ENCODE data around the gene PKIB.
"Not testable (repeated sequence)": the region's sequence is repeated elsewhere in the genome, so short reads cannot be mapped to it uniquely, and the experiment has no call there.

Gene PKIB, protein sequence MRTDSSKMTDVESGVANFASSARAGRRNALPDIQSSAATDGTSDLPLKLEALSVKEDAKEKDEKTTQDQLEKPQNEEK

DNA sequence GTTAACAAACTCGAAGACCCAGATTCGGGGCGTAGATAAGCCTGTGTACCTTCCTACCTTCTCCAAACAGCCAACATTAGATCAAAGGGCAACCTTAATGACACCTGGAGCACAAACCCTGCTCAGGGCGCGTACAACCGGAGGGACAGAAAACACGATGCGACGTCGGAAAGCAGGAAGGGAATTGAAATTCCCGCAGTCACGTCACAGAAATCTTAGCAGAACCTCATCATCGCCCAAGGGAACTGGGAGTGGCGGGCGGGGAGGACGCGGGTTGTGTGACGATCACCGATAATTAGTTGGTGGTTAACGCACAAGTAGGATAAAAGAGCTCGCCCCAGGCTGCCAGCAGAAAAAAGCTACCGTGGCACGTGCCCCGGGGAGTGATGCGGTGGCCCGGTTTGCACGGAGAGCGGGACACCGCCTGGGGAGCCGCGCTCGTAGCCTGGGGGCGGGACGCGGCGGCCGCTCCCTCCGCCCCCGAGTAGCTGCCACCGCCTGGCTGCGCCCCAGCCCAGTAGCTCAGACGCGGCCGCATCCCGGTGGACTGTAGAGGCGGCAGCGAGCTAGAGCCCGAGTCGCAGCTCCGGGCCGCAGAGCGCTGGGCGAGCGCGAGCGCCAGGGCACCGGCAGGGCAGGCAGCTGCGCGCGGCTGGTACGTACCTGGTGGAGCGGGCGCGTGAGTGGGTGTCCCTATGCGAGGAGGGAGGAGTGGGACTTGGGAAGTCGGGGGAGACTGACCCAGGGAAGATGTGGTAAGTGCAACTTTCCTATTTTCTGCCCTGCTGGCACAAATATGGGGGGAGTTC, at the start of gene PKIB:
TSS of gene PKIB (plus strand) at position 525 of the 809 bp plus-strand sequence. CDS start 107,390 bp downstream, outside the sequence.
- in situ Hi-C loops (cut with MboI; ENCODE audit: low sequenced_read_pairs): no loop called here

DNA sequence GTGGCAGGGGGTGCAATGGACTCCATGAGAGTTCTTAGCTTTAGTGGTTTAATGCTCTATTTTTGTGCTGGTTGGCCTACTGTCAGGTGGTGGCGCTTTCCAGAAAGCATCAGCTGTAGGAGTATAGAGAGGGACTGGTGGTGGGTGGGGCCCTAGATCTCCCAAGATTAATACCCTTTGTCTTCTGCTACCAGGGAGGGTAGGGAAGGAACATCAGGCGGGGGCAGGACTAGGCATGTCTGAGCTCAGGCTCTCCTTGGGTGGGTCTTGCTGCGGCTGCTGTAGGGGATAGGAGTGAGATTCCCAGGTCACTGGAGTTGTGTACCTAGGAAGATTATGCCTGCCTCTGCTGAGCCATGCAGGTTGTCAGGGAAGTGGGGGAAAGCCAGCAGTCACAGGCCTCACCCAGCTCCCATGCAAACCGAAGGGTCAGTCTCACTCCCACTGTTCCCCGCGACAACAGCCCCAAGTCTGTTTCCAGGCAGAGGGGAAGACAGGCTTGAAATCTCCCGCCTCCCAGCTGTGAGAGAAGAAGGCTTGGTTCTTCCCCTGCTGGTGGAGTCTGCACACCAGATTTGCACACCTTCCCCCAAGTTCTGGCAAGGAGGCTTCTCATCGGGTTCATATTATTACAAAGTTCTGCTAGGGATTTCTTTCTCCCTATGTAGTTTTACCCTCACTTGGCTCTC, 46.7 kb upstream of the PKIB start:
- in situ Hi-C loops (cut with MboI; ENCODE audit: low sequenced_read_pairs): no loop called here

DNA sequence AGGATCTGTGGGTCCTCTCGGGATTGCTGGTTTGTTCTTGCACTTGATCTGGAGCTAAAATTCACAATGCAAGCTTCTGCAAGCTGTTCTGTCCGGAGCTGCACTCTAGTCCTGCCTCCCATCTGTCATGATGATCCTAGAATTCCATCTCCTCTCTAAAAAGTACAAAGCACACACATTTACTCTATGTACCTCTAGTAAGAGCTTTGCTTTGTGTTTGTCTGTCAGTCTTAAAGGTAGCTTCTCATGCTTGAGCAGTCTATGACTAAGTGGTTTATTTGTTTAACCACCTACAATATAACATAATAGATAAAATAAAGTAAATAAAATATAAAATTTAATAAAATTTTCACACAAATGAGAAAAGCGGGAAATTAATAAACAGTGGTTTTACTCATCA, 46.0 kb upstream of the PKIB start:
- in situ Hi-C loops (cut with MboI; ENCODE audit: low sequenced_read_pairs): no loop called here

DNA sequence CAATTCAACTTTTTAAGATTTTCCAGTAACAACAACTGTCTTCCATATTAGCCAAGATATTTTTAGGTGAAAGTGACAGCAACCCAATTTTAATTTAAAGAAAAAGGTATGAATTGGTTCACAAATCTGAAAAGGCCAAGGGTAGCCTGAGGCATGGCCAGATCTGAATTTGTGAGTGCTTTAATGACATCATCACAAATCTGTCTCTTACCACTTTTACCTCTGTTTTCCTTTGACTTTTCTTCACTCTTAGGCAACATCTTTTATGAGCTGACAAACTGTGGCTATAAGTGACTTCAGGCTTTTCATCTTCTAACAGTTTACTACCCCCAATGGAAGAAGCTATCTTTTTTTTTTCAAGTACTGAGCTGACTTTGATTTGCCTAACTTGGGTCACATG, 44.5 kb upstream of the PKIB start:
- in situ Hi-C loops (cut with MboI; ENCODE audit: low sequenced_read_pairs): no loop called here

DNA sequence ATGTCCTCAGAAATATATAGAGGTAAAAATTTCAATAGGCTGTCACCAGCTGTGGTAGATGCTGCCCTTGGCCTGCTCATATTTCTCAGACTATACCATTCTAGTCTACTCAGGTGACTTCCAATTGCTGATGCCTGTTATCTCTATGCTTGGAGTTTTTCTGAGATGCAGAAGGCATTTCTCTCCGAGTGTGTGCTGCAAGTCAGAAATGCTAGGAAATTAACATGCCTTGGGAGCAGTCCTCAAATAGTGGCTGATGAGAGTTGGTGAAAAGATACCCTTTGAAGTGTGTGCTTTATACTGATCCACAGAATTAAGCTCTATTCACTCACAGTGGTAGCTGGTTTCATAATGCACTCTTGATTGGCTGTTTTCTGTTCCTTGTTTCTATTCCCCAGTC, 43.2 kb upstream of the PKIB start:
- in situ Hi-C loops (cut with MboI; ENCODE audit: low sequenced_read_pairs): no loop called here

DNA sequence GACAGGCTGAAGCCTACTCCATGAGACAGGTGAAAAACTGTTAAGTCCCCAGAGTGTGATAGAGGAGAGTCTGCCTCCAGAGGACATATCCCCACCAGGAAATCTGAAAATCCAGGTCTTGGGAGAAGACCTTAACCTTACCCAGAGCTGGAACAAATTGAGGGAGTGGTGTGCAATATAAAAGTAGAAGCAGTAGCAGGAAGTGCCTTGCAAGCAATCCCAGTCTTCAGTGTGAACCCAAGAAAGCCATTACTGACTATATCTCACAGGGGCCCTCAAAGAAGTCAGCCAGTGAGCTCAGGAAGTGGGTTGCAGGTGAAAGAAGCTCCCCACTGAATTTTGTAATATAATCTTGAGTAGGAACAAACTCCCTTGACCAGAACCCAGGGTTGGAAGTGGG, 41.9 kb upstream of the PKIB start:
- in situ Hi-C loops (cut with MboI; ENCODE audit: low sequenced_read_pairs): no loop called here

DNA sequence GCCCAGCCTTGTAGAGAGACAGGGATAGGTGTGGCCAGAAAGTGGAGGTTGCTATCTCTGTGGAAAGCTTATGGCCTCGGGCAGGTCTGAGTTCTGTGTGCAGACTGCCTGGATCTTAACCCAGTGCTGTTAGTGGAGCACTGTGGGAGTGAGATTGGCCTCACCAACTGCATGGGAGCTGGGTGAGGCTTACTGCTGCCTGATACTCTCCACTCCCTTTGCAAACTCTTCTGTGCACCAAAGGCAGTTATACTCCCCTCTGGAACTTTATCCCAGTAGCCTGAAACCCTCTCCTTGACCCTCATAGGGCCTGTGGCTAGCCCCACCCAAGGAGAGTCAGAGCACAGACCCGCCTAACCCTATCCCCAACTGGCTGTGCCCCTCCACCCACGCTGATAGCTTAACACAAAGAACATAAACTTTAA, 41.4 kb upstream of the PKIB start:
- in situ Hi-C loops (cut with MboI; ENCODE audit: low sequenced_read_pairs): no loop called here

DNA sequence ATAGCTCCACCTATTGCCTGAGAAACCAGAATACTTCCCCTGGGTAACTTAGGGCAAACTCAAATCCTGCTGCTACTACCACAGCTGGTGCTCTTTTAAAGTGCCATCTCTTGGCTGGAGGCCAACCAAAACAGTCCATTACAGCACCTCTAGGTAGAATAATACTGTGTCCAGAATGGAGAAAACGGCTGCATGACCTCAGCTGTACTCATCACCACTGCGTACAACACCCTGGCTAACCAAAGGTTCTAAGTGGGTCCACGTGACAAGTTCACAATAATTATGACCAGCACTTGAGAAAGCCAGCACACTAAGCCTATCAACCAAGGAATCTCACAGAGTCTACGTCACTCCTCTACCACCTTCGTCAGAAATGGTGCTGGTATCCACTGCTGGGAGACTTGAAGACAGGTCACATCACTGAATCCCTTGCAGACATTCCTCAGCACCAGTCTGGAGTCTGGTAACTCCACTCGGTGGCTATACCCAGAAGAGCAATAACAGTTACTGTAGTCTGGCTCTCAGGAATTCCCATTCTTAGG, 40.9 kb upstream of the PKIB start:
- in situ Hi-C loops (cut with MboI; ENCODE audit: low sequenced_read_pairs): no loop called here

DNA sequence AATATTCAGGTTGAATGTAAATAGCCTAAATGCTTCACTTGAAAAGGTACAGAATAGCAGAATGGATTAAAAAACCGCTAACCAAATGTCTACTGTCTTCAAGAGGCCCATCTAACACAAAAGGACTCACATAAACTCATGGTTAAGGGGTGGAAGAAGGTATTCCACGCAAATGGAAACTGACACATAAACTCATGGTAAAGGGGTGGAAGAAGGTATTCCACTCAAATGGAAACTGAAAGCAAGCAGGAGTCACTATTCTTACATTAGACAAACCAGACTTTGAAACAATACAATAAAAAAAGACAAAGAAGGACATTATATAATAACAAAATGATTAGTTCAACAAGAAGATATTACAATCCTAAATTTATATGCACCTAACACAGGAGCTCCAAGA, 38.3 kb upstream of the PKIB start:
- in situ Hi-C loops (cut with MboI; ENCODE audit: low sequenced_read_pairs): no loop called here

DNA sequence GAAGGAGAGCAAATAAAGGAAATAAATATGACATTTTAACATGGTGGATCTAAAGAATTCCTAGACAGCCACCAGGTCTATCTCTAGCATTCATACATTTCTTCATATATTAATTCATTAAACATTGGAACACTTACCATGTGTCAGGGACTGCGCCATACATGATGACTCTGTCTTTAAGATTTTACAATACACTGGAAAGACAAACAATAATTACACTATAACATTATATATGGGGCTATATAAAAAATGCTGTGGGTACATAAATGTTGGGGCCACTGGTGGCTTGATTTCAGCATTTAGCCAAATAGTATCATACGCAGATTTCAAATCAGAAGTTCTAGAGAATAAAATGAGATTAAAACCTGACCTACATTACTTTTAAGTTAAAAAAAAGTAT, 33.3 kb upstream of the PKIB start:
- in situ Hi-C loops (cut with MboI; ENCODE audit: low sequenced_read_pairs): no loop called here

DNA sequence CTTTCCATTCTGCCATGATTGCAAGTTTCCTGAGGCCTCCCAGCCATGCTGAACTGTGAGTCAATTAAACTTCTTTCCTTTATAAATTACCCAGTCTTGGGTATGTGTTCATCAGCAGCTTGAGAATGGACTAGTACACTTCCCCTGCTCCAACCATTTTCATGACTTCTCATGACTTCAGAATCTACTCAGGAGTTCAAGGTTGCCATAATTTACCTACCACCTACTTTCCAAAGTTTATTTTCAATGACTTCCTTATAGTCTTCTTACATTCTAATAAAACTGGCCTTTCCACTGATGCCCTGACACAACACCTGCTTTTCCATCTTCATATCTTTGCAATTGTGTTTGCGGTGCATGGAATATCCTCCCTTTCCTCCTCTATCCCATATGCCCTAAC, 31.2 kb upstream of the PKIB start:
- in situ Hi-C loops (cut with MboI; ENCODE audit: low sequenced_read_pairs): no loop called here

DNA sequence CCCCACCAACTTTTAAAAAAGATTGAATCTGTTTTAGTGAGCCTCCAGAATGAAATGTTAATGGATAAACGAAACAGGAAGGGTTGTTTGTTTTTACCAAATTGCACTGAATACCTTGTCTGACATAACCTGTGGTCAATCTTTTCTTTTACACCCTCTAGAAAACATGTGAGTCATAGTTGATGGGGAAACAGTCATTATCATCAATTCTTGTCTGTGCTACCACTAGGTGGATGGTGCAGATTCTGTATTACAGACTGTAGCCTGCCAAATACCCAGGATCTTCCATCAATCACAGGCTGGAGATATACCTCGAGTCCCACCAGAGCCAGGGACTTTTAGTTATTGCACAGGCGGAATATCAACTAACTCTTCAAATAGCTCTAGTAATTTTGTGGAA, 29.5 kb upstream of the PKIB start:
- in situ Hi-C loops (cut with MboI; ENCODE audit: low sequenced_read_pairs): no loop called here

DNA sequence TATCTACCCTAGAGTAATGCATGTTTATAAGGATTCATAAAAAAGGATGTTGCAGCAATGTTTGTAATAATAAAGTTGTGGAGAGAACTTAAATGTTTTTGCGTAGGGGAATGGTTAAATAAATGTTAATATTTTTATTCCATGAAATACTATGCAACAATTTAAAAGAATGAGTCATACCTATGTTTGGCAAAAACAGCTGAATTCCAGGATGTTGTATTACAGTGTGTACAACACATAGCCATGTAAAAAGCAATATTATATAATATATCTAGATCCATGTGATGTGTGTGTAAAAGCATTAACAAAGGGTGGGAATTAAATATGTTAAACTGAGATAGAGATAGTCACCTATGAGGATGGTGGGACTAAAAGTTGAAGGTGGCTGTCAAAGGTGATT, 21.1 kb upstream of the PKIB start:
- in situ Hi-C loops (cut with MboI; ENCODE audit: low sequenced_read_pairs): no loop called here

DNA sequence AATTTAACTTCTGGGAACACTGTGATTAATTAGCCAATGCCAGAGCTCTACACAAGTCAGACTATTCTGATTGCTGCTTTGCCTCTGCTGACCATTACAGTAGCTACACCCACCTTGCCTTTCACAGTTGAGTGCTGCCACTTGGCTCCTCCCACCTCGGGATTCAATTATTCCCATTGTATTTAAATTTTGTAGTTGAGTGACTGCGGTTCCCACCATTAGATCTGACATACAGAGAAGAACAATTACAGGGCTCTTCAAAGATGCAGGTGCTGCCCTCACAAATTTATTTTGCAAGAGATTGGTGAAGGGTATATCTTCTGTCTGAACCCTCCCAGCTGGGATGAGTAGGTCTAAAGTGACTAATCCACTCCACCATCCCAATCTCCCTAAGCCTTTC, 11.9 kb upstream of the PKIB start:
- in situ Hi-C loops (cut with MboI; ENCODE audit: low sequenced_read_pairs): not testable (repeated sequence)

DNA sequence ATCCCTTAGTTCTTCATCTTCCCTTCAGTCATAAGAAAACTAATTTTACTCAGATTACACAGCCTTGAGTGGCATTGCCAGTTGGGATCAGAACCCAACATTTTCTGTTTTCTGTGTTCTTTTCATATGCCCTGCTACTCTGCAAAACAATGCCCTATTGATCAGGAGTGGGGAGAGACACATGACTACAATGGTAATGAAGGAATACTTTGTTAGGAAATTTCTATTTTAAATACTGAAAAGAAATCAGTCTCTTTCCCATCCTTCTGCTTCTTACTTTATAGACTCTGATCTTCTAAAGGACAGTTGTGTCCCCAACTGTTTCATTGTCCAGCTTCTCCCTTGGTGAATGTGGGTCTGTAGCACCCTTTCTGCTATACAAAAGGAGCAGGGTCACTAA, 5.5 kb upstream of the PKIB start:
- in situ Hi-C loops (cut with MboI; ENCODE audit: low sequenced_read_pairs): no loop called here

DNA sequence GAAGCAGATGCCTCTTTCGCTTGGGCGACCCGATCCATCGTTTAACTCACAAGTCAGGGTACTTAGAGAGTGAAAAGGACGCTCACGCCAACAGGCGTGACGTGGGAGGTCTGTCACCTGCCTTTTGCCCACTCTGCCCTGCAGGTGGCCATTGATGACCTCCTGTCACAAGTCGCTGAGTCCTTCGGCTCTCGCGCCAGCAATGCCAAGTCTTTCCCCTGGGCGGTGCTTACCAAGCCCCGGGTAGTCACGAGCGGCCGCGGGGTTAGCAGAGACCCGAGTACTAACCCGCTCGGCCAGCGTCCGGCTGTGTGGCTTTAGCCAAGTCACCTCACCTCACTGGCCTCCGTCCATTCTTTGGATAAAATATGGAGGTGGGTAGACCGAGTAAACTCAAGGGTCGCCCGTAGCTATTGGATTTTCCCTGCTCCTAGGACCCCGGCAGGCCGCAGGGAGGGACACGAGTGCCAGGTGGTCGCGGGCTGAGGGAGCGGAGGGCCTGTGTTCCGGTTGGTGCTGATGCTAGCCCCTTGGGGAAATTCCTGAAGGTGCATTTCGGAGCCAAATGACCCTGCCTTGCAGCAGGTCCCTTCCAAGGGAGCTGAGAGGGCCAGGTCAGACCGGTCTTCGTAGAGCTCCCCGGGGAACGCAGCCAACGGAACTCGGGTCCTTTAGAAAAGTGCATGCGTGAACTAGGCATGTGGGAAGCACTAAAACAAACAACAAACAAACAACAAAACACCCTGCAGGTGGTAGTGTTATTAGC, 668 bp downstream of the PKIB start:
- in situ Hi-C loops (cut with MboI; ENCODE audit: low sequenced_read_pairs): no loop called here

DNA sequence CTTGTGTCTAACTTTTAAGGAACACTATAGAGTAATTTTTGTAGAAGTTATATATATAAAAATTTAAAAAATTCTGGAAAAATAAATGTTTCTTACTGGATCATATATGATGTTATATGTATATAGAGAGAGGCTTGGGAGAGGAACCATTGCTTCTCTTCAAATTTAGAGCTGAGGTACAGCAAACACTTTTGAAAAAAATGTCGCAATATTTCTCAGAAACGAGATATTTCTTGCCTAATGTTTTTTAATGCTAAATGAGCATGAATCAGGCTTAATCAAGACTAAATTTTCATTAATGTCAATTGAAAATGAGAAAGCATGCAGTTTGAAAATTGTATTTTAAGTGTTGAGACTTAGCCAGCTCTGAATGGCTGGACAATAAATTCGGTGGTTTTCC, 2.6 kb downstream of the PKIB start:
- in situ Hi-C loops (cut with MboI; ENCODE audit: low sequenced_read_pairs): no loop called here

DNA sequence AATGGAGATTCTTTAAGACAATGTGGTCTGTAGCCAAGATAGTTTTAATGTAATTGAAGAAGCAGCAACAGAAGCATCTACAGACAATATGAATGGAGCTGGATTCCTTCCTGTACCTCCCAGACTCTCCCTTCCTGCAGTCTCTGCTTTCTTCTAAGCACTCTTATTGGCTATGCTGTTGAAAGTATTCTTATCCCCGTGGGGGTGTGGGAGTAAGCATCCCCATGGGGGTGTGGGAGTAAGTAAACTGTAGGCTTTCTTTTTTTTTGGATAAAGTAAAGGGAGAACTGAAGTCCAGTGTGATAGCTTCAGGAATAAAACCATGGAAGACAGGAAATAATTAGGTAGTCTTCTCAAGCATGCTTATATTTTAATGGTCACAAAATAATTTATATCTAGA, 4.1 kb downstream of the PKIB start:
- in situ Hi-C loops (cut with MboI; ENCODE audit: low sequenced_read_pairs): no loop called here

DNA sequence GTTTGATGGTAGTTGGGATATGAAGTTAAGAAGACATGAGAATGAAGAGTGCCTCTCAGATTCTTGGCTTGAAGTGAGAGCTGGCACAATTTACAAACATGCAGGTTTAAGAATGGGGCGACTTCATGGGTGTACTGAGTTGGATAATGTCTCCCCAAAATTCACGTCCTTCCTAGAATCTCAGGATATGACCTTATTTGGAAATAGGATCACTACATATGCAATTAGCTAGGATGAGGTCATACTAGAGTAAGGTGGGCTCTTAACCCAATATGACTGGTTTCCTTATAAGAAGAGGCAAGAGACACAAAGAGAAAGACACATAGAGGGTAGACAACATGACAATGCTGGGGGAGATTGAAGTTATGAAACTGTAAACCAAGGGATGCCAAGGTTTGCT, 5.2 kb downstream of the PKIB start:
- in situ Hi-C loops (cut with MboI; ENCODE audit: low sequenced_read_pairs): no loop called here

DNA sequence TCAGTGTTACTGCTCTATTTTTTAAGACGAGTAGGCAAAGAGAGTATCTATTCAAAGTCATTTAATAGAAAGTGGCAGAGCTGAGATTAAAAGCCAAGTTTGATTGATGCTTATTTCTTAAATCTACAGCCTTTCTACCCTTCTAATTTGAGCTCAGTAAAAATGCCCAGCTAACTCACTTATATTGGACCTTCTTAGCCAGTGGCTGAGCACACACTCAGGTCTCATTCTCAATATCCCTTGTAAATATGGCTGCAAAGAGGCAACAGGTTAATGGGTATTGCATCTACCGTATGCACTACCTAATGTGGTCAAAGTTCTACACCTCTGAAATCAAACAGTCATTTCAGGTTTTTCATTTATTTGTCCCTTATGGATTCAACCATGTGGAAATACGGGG, 6.7 kb downstream of the PKIB start:
- in situ Hi-C loops (cut with MboI; ENCODE audit: low sequenced_read_pairs): no loop called here

DNA sequence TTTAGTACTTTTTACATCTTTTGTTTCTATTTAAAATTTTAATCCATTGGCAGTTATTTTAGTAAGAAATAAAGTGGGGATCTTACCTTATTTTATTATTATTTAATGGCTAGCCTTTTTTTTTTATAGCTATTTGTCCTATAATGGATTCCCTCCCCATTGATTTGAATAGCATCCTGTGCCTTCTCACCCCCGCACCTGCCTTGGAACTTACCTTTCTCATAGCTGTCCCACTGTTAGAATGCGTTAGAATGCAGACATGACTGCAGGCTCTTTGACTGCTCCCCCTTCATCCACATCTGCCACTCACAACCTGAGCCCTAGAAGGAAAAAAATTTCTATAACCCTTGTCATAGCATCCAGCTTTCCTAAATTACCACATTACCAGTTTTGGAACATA, 9.1 kb downstream of the PKIB start:
- in situ Hi-C loops (cut with MboI; ENCODE audit: low sequenced_read_pairs): no loop called here
